ENCODE data around the gene ESPNL. TPM values are rescaled to one million over a fixed set of nuclear protein-coding genes. Genes with fewer than 3 reads are reported as not detected.

Gene ESPNL
- total RNA-seq, 1 experiment from 2014 or later: 0.85 TPM

DNA sequence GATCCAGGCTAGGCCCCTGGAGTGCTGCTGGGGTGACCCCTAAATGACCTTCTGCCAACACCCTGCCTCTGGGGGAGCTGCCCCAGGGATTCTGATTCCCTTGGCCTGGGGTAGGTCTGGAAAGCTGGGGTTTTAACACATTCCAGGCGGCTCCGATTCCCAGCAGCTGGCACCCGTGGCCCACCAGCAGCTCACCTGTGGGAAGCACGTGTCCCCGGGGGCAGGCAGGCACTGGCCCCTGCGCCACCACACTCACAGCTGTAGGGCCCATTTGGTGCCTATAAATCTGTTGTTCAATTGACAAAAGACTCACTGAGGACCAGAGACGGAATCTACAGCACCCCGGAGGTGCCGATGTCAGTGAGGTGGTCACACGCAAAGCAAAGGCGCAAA, 34.2 kb downstream of the ESPNL start:
- TF ChIP-seq, protein P1, sequence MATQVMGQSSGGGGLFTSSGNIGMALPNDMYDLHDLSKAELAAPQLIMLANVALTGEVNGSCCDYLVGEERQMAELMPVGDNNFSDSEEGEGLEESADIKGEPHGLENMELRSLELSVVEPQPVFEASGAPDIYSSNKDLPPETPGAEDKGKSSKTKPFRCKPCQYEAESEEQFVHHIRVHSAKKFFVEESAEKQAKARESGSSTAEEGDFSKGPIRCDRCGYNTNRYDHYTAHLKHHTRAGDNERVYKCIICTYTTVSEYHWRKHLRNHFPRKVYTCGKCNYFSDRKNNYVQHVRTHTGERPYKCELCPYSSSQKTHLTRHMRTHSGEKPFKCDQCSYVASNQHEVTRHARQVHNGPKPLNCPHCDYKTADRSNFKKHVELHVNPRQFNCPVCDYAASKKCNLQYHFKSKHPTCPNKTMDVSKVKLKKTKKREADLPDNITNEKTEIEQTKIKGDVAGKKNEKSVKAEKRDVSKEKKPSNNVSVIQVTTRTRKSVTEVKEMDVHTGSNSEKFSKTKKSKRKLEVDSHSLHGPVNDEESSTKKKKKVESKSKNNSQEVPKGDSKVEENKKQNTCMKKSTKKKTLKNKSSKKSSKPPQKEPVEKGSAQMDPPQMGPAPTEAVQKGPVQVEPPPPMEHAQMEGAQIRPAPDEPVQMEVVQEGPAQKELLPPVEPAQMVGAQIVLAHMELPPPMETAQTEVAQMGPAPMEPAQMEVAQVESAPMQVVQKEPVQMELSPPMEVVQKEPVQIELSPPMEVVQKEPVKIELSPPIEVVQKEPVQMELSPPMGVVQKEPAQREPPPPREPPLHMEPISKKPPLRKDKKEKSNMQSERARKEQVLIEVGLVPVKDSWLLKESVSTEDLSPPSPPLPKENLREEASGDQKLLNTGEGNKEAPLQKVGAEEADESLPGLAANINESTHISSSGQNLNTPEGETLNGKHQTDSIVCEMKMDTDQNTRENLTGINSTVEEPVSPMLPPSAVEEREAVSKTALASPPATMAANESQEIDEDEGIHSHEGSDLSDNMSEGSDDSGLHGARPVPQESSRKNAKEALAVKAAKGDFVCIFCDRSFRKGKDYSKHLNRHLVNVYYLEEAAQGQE (IDR thresholded peaks at IDR 0.05; ENCODE audit: insufficient read depth in 1 of 2, low read depth in 2 of 2, low read length in 1 of 2): no peak
- TF ChIP-seq TCF7L2 (IDR thresholded peaks at IDR 0.05; ENCODE audit: low read depth, low read length) (no peak), SIN3A (IDR thresholded peaks at IDR 0.05; ENCODE audit: borderline replicate concordance, insufficient read depth, low read depth, low read length) (no peak), POLR2AphosphoS5 (IDR thresholded peaks at IDR 0.05; ENCODE audit: low read depth, low read length) (no peak)
- TF ChIP-seq, protein P2, sequence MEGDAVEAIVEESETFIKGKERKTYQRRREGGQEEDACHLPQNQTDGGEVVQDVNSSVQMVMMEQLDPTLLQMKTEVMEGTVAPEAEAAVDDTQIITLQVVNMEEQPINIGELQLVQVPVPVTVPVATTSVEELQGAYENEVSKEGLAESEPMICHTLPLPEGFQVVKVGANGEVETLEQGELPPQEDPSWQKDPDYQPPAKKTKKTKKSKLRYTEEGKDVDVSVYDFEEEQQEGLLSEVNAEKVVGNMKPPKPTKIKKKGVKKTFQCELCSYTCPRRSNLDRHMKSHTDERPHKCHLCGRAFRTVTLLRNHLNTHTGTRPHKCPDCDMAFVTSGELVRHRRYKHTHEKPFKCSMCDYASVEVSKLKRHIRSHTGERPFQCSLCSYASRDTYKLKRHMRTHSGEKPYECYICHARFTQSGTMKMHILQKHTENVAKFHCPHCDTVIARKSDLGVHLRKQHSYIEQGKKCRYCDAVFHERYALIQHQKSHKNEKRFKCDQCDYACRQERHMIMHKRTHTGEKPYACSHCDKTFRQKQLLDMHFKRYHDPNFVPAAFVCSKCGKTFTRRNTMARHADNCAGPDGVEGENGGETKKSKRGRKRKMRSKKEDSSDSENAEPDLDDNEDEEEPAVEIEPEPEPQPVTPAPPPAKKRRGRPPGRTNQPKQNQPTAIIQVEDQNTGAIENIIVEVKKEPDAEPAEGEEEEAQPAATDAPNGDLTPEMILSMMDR (IDR thresholded peaks at IDR 0.05): no peak
- BruUV-seq (replicated peaks): no TSS peak
- Histone ChIP-seq H3K9me3 (ENCODE audit: control insufficient read depth, insufficient read depth, low read depth, low read length) (no peaks in the 10 kb centered on the region), H3K4me1 (ENCODE audit: control insufficient read depth, insufficient read depth, low read length) (peaks cover 6% of the 10 kb centered on the region), H3K4me3 (ENCODE audit: low read depth in 2 of 2, low read length in 2 of 2) (no peak overlapping the region), H3K27me3 (ENCODE audit: control insufficient read depth, insufficient read depth, low read length) (no peaks in the 10 kb centered on the region), H3K27ac (ENCODE audit: low read length) (no peak overlapping the region), H3K36me3 (ENCODE audit: control insufficient read depth, insufficient read depth, low read length) (no peaks in the 10 kb centered on the region)
- ATAC-seq (no peak), DNase-seq (ENCODE audit: low read depth, low spot score) (no peak)
- intact Hi-C loops (cut with micrococcal nuclease; ENCODE audit: unreplicated experiment): no loop called here
- in situ Hi-C loops (cut with HindIII; ENCODE audit: low pct_unique_long_range_greater_than_20kb, low sequenced_read_pairs): no loop called here
- POLR2A ChIA-PET: interaction anchor here (0.6 kb wide), 1 partner anchor 59 kb away, joined by 3 read pairs; no protein-coding TSS in a partner anchor
- CTCF ChIA-PET: no interaction called here

DNA sequence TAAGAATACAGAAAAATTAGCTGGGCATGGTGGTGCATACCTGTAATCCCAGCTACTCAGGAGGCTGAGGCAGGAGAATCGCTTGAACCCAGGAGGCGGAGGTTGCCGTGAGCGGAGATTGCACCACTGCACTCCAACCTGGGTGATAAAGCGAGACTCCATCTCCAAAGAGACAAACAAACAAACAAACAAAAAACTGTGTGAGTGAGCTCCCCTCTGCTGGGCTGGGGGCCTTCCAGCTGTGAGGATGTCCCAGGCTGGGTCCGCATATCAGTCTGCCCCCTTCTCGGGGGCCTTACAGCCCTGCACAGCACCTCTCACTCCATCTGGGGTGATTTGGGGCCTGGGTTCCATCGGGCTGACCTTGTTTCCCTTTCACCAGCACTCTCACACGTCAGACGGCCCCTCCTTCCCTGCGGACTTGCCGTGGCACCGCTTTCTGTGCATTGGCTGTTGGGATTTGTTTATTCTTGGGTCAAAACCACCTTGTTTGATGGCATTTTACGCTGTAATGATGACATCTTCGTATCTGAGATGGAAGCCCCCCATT, 35.5 kb downstream of the ESPNL start:
- CTCF ChIA-PET: no interaction called here
- ATAC-seq (no peak), DNase-seq (ENCODE audit: low read depth, low spot score) (no peak)
- in situ Hi-C loops (cut with HindIII; ENCODE audit: low pct_unique_long_range_greater_than_20kb, low sequenced_read_pairs) (no loop called here), intact Hi-C loops (cut with micrococcal nuclease; ENCODE audit: unreplicated experiment) (no loop called here)
- Histone ChIP-seq H3K4me1 (ENCODE audit: control insufficient read depth, insufficient read depth, low read length) (peaks cover 8% of the 10 kb centered on the region), H3K27ac (ENCODE audit: low read length) (no peak overlapping the region), H3K4me3 (ENCODE audit: low read depth in 2 of 2, low read length in 2 of 2) (no peak overlapping the region), H3K9me3 (ENCODE audit: control insufficient read depth, insufficient read depth, low read depth, low read length) (no peaks in the 10 kb centered on the region), H3K27me3 (ENCODE audit: control insufficient read depth, insufficient read depth, low read length) (no peaks in the 10 kb centered on the region), H3K36me3 (ENCODE audit: control insufficient read depth, insufficient read depth, low read length) (no peaks in the 10 kb centered on the region)
- no TSS peak for BruUV-seq (replicated peaks)
- TF ChIP-seq, protein P2 (IDR thresholded peaks at IDR 0.05): no peak
- TF ChIP-seq SIN3A (IDR thresholded peaks at IDR 0.05; ENCODE audit: borderline replicate concordance, insufficient read depth, low read depth, low read length): no peak
- TF ChIP-seq, protein P1 (IDR thresholded peaks at IDR 0.05; ENCODE audit: insufficient read depth in 1 of 2, low read depth in 2 of 2, low read length in 1 of 2): no peak
- TF ChIP-seq TCF7L2 (IDR thresholded peaks at IDR 0.05; ENCODE audit: low read depth, low read length): no peak
- no peak for TF ChIP-seq POLR2AphosphoS5 (IDR thresholded peaks at IDR 0.05; ENCODE audit: low read depth, low read length)
- POLR2A ChIA-PET: no interaction called here

Measured in Panc1 (cell line).